ENCODE measurements around the gene NKAIN2.

Gene NKAIN2

GRCh38 chr6:123808556-123808955, 4.9 kb downstream of the NKAIN2 start:
- no peak for DNase-seq (ENCODE audit: low read depth in 2 of 2)

- DNase-seq (ENCODE audit: low read depth in 2 of 2): no peak
Measured at GRCh38 chr6:123810214-123810613, 6.5 kb downstream of the NKAIN2 start.

GRCh38 chr6:123810948-123811347, 7.3 kb downstream of the NKAIN2 start:
- DNase-seq (ENCODE audit: low read depth in 2 of 2): no peak

GRCh38 chr6:123811378-123811777, 7.7 kb downstream of the NKAIN2 start:
- no peak for DNase-seq (ENCODE audit: low read depth in 2 of 2)

GRCh38 chr6:123812621-123813020, 9.0 kb downstream of the NKAIN2 start:
- no peak for DNase-seq (ENCODE audit: low read depth in 2 of 2)

GRCh38 chr6:123821112-123821511, 17.4 kb downstream of the NKAIN2 start:
- DNase-seq (ENCODE audit: low read depth in 2 of 2): no peak

GRCh38 chr6:123829302-123829953, 25.8 kb downstream of the NKAIN2 start:
- DNase-seq (ENCODE audit: low read depth in 2 of 2): no peak

- DNase-seq (ENCODE audit: low read depth in 2 of 2): no peak
Measured at GRCh38 chr6:123830120-123830519, 26.5 kb downstream of the NKAIN2 start.

- no peak for DNase-seq (ENCODE audit: low read depth in 2 of 2)
Measured at GRCh38 chr6:123838505-123839234, 35.0 kb downstream of the NKAIN2 start.

GRCh38 chr6:123841067-123841896, 37.6 kb downstream of the NKAIN2 start:
- no peak for DNase-seq (ENCODE audit: low read depth in 2 of 2)

- no peak for DNase-seq (ENCODE audit: low read depth in 2 of 2)
Measured at GRCh38 chr6:123844011-123844410, 40.3 kb downstream of the NKAIN2 start.

- no peak for DNase-seq (ENCODE audit: low read depth in 2 of 2)
Measured at GRCh38 chr6:123848347-123848746, 44.7 kb downstream of the NKAIN2 start.

GRCh38 chr6:123849406-123849805, 45.7 kb downstream of the NKAIN2 start:
- DNase-seq (ENCODE audit: low read depth in 2 of 2): no peak

- no peak for DNase-seq (ENCODE audit: low read depth in 2 of 2)
Measured at GRCh38 chr6:123850555-123850954, 46.9 kb downstream of the NKAIN2 start.

- DNase-seq (ENCODE audit: low read depth in 2 of 2): no peak
Measured at GRCh38 chr6:123854201-123854600, 50.5 kb downstream of the NKAIN2 start.

GRCh38 chr6:123855506-123855905, 51.8 kb downstream of the NKAIN2 start:
- DNase-seq (ENCODE audit: low read depth in 2 of 2): no peak

GRCh38 chr6:123859291-123859690, 55.6 kb downstream of the NKAIN2 start:
- no peak for DNase-seq (ENCODE audit: low read depth in 2 of 2)

- DNase-seq (ENCODE audit: low read depth in 2 of 2): no peak
Measured at GRCh38 chr6:123869334-123869733, 65.7 kb downstream of the NKAIN2 start.

GRCh38 chr6:123873974-123874373, 70.3 kb downstream of the NKAIN2 start:
- DNase-seq (ENCODE audit: low read depth in 2 of 2): no peak

GRCh38 chr6:123875784-123876183, 72.1 kb downstream of the NKAIN2 start:
- DNase-seq (ENCODE audit: low read depth in 2 of 2): no peak

- no peak for DNase-seq (ENCODE audit: low read depth in 2 of 2)
Measured at GRCh38 chr6:123879749-123880148, 76.1 kb downstream of the NKAIN2 start.

- DNase-seq (ENCODE audit: low read depth in 2 of 2): no peak
Measured at GRCh38 chr6:123888771-123889513, 85.3 kb downstream of the NKAIN2 start.

Data from stimulated activated CD4-positive, alpha-beta T cell treated with anti-CD3 and anti-CD28 coated beads, Interleukin-4, amount 100 ng/mL, for 48 hours (primary cell).